Thoracic aorta (tissue), 2 donors: ENCODE results near the gene NRXN2. TPM values are rescaled to one million over a fixed set of nuclear protein-coding genes. Genes with fewer than 3 reads are reported as not detected.
"Not testable (repeated sequence)": the region's sequence is repeated elsewhere in the genome, so short reads cannot be mapped to it uniquely, and the experiment has no call there.

ENCODE experiments used
- ATAC-seq: fragments of 150-250 bp; one replicate; pipeline ENCODE4 v1.8.0; 2017; ENCODE audit warnings: low read depth; ENCODE audit not compliant: insufficient number of reproducible peaks, low FRiP score
- DNase-seq: peaks from one replicate; pipeline ENCODE4 v3.0.0-alpha.2; 2020; ENCODE audit warnings: low spot score
- H3K27ac ChIP-seq, 2 donors: fragments of 200-600 bp; sonication (generic); 1 replicate in 1 of 2; 2 replicates in 1 of 2; pipeline ENCODE4 v1.5.1; 2016; ENCODE audit warnings: mild to moderate bottlenecking in 2 of 2, moderate library complexity in 2 of 2
- H3K27me3 ChIP-seq: fragments of 200-600 bp; sonication (generic); replicated peaks from 2 replicates; pipeline ENCODE4 v1.6.0; 2016; ENCODE audit warnings: mild to moderate bottlenecking; ENCODE audit not compliant: insufficient read depth
- H3K36me3 ChIP-seq: fragments of 200-600 bp; sonication (generic); one replicate; pipeline ENCODE4 v1.5.1; 2016
- H3K4me1 ChIP-seq, 2 donors: fragments of 200-600 bp; sonication (generic); 1 replicate in 1 of 2; 2 replicates in 1 of 2; pipeline versions ENCODE4 v1.5.1 to v1.6.0; 2016; ENCODE audit warnings: low read depth in 2 of 2, mild to moderate bottlenecking in 1 of 2; ENCODE audit not compliant: control insufficient read depth in 1 of 2
- H3K4me3 ChIP-seq: fragments of 200-600 bp; sonication (generic); 2 replicates; pipeline ENCODE4 v1.5.1; 2016; ENCODE audit warnings: mild to moderate bottlenecking
- H3K9me3 ChIP-seq: fragments of 200-600 bp; sonication (generic); 2 replicates; pipeline ENCODE4 v1.5.1; 2016
- CTCF ChIP-seq: fragments of 200-600 bp; sonication (generic); IDR thresholded peaks from one replicate; pipeline ENCODE4 v1.5.1; 2019; ENCODE audit warnings: antibody characterized with exemption
- total RNA-seq, 2 donors: library from RNA; depleted of rRNA; stranded (reverse); fragments of >200 nt; gene quantifications; one replicate each; pipeline versions ENCODE4 v1.1.0 to v1.2.3, GENCODE V29; 2016

The NRXN2 gene
- total RNA-seq, 2 donors from 2014 or later: 40.3 to 41.3 TPM

DNA sequence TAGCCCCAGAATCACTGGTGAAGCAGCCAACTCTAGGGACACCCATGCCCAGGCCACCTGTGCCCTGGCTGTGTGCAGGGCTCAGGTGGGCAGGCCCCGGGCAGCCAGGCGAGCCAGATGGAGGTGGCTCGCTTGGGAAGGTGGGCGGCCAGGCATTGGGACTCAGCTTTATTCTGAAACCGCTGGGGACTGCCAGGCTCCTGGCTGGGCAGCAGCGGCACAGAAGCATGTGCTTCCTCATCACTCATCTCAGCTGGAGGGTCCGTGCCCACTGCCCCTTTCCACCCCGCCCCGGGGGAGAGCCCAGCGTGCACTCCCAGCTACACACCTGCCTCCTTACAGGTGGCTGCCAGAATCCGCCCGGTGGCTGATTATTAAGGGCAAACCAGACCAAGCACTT is 159.0 kb downstream of the NRXN2 start:
- TF ChIP-seq CTCF: no peak
- Histone ChIP-seq H3K4me3 (no peak overlapping the region), H3K27me3 (no peaks in the 10 kb centered on the region), H3K4me1 (no peaks in the 10 kb centered on the region), H3K9me3 (no peaks in the 10 kb centered on the region), H3K36me3 (no peaks in the 10 kb centered on the region), H3K27ac (no peak overlapping the region)
- DNase-seq (no peak), ATAC-seq (no peak)

DNA sequence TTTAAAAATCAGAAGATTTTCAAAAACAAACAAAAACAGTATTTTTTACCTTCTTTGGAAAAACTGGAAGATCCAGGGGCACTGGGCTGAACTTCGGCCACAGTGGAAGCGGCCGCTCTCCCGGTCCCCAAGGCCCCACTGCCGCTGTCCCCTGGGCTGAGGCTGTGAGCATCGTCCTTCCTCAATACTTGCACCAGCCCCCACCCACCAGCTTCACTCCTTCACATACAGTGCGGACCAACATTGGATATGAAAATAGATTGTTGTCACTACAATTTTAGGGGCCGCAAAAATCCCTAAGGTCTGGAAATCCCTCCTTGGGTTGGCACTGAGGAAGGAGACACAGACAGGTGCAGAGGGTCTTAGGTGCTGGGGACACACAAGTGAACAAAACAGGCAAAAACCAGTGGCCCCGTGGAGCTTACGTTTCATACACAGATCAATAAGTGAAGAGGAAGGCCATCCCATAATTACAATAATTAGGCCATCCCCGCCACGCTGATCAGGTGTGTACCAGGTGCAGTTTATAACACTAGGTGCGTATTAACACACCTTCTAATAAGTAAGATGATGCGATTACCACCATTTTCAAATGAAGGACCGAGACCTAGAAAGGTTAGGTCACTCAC is 160.2 kb downstream of the NRXN2 start:
- no peaks in the 10 kb centered on the region for H3K4me1 ChIP-seq

GRCh38 chr11:64561984-64562722 is 160.8 kb downstream of the NRXN2 start:
- TF ChIP-seq CTCF: no peak
- Histone ChIP-seq H3K9me3 (no peaks in the 10 kb centered on the region), H3K27ac (no peak overlapping the region), H3K27me3 (no peaks in the 10 kb centered on the region), H3K36me3 (no peaks in the 10 kb centered on the region), H3K4me1 (no peaks in the 10 kb centered on the region), H3K4me3 (no peak overlapping the region)
- DNase-seq: no peak
- ATAC-seq: no peak

More for the DNA sequence above, 160.2 kb downstream of the NRXN2 start:
- Histone ChIP-seq H3K36me3 (no peaks in the 10 kb centered on the region), H3K9me3 (no peaks in the 10 kb centered on the region), H3K27ac (no peak overlapping the region), H3K4me3 (no peak overlapping the region), H3K27me3 (no peaks in the 10 kb centered on the region)
- TF ChIP-seq CTCF: no peak
- ATAC-seq: no peak
- DNase-seq: no peak

GRCh38 chr11:64561429-64561828 is 161.6 kb downstream of the NRXN2 start:
- not testable (repeated sequence) for ATAC-seq, H3K4me3 ChIP-seq, H3K36me3 ChIP-seq, H3K9me3 ChIP-seq, H3K27ac ChIP-seq, H3K27me3 ChIP-seq, H3K4me1 ChIP-seq, DNase-seq

DNA sequence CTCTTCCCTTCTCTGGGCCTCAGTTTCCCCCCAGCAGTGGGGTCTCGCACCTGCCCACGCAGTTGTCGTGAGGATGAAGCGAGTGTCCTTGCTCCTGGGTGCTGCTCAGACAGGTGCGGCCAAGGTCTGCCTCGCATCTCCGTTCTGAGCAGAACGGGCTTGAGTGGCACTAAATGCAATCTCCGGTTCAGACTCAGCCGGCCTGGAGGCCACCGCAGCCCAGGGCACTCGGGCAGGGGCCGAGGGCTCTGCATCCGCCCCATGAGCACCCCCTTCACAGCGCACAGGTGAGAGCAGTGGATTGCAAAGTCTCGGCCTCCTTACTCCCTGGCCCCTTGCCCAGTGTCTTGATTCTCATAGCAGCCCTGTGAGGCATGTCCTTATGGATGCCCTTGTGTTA is 162.1 kb downstream of the NRXN2 start:
- no peak overlapping the region for H3K27ac ChIP-seq
- H3K4me3 ChIP-seq: no peak overlapping the region
- H3K9me3 ChIP-seq: no peaks in the 10 kb centered on the region
- DNase-seq (no peak), ATAC-seq (no peak)
- no peaks in the 10 kb centered on the region for H3K36me3 ChIP-seq
- no peaks in the 10 kb centered on the region for H3K4me1 ChIP-seq
- no peaks in the 10 kb centered on the region for H3K27me3 ChIP-seq
- no peak for TF ChIP-seq CTCF
